GM10266 (cell line): ENCODE data around the gene ATAD2B.

Experiments used
- DNase-seq: peaks from one replicate; pipeline ENCODE4 v3.0.0; 2012; ENCODE audit errors: extremely low spot score
- CTCF ChIP-seq: IDR thresholded peaks from 2 replicates; pipeline ENCODE4 v1.5.1; 2012; ENCODE audit warnings: mild to moderate bottlenecking, low read depth; ENCODE audit not compliant: control insufficient read depth, insufficient read depth; ENCODE audit errors: missing control alignments

ATAD2B gene

GRCh38 chr2:23772684-23773083 lies 154.2 kb downstream of the ATAD2B start:
- no peak for DNase-seq
- no peak for TF ChIP-seq CTCF

GRCh38 chr2:23772056-23772455 lies 154.9 kb downstream of the ATAD2B start:
- no peak for DNase-seq
- TF ChIP-seq CTCF, result no peak

- TF ChIP-seq CTCF, result no peak
- no peak for DNase-seq
Measured at GRCh38 chr2:23769364-23769763, 157.6 kb downstream of the ATAD2B start.

GRCh38 chr2:23767876-23768621 lies 158.9 kb downstream of the ATAD2B start:
- no peak for TF ChIP-seq CTCF
- no peak for DNase-seq

- DNase-seq, result no peak
- no peak for TF ChIP-seq CTCF
Measured at GRCh38 chr2:23762141-23762540, 164.8 kb downstream of the ATAD2B start.

- DNase-seq, result no peak
Measured at GRCh38 chr2:23761638-23762037, 165.3 kb downstream of the ATAD2B start.

More at GRCh38 chr2:23761638-23762037, 165.3 kb downstream of the ATAD2B start:
- TF ChIP-seq CTCF, result no peak
